A549 (cell line): Measurements from ENCODE around the gene ZNF700.

ENCODE experiments used
- CHD2 ChIP-seq: fragments of 150-350 bp; IDR thresholded peaks from 2 replicates; pipeline ENCODE4 v1.6.1; 2014; ENCODE audit warnings: low read length; ENCODE audit not compliant: partially characterized antibody
- CTCF ChIP-seq: fragments of >200 bp; sonication (Bioruptor Twin); formaldehyde crosslinking; IDR thresholded peaks from 3 replicates; pipeline ENCODE4 v1.5.1; 2016
- FOXS1 ChIP-seq: fragments of 250-450 bp; sonication (Bioruptor Pico); IDR thresholded peaks from 2 replicates; pipeline ENCODE4 v1.5.0; 2020; ENCODE audit warnings: mild to moderate bottlenecking, moderate library complexity
- JUNB ChIP-seq: fragments of >200 bp; sonication (Bioruptor Twin); formaldehyde crosslinking; IDR thresholded peaks from 2 replicates; pipeline ENCODE4 v1.6.1; 2016
- MAZ ChIP-seq: fragments of 150-350 bp; IDR thresholded peaks from 2 replicates; pipeline ENCODE4 v1.6.1; 2014; ENCODE audit warnings: antibody characterized with exemption, low read depth, low read length, borderline replicate concordance
- MYC ChIP-seq: IDR thresholded peaks from 2 replicates; pipeline ENCODE4 v1.6.1; 2012; ENCODE audit warnings: mild to moderate bottlenecking, inconsistent platforms, low read length, improper control_type of control experiment, borderline replicate concordance
- PHF8 ChIP-seq: fragments of 200-600 bp; sonication (generic); IDR thresholded peaks from 2 replicates; pipeline ENCODE4 v1.6.1; 2016; ENCODE audit warnings: low read depth, mild to moderate bottlenecking, antibody characterized with exemption, moderate library complexity, borderline replicate concordance
- POLR2A ChIP-seq: IDR thresholded peaks from 2 replicates; pipeline ENCODE4 v1.6.1; 2012; ENCODE audit warnings: mild to moderate bottlenecking, low read length
- USF2 ChIP-seq: fragments of 450-650 bp; IDR thresholded peaks from 2 replicates; pipeline ENCODE4 v1.6.1; 2014; ENCODE audit warnings: antibody characterized with exemption
- ZNF302 ChIP-seq: fragments of 250-450 bp; sonication (Bioruptor Pico); IDR thresholded peaks from 2 replicates; pipeline ENCODE4 v1.9.0; 2021; ENCODE audit warnings: inconsistent platforms, mild to moderate bottlenecking, moderate library complexity
- TF ChIP-seq, protein P1 (sequence below): fragments of 200-600 bp; sonication (generic); IDR thresholded peaks from 2 replicates; pipeline ENCODE4 v1.6.1; 2016; ENCODE audit warnings: antibody characterized with exemption, mild to moderate bottlenecking, moderate library complexity

- no peak for TF ChIP-seq CTCF
- no peak for TF ChIP-seq CHD2
- no peak for TF ChIP-seq MYC
- TF ChIP-seq POLR2A = no peak
- no peak for TF ChIP-seq USF2
- TF ChIP-seq PHF8 = no peak
- TF ChIP-seq, protein P1, sequence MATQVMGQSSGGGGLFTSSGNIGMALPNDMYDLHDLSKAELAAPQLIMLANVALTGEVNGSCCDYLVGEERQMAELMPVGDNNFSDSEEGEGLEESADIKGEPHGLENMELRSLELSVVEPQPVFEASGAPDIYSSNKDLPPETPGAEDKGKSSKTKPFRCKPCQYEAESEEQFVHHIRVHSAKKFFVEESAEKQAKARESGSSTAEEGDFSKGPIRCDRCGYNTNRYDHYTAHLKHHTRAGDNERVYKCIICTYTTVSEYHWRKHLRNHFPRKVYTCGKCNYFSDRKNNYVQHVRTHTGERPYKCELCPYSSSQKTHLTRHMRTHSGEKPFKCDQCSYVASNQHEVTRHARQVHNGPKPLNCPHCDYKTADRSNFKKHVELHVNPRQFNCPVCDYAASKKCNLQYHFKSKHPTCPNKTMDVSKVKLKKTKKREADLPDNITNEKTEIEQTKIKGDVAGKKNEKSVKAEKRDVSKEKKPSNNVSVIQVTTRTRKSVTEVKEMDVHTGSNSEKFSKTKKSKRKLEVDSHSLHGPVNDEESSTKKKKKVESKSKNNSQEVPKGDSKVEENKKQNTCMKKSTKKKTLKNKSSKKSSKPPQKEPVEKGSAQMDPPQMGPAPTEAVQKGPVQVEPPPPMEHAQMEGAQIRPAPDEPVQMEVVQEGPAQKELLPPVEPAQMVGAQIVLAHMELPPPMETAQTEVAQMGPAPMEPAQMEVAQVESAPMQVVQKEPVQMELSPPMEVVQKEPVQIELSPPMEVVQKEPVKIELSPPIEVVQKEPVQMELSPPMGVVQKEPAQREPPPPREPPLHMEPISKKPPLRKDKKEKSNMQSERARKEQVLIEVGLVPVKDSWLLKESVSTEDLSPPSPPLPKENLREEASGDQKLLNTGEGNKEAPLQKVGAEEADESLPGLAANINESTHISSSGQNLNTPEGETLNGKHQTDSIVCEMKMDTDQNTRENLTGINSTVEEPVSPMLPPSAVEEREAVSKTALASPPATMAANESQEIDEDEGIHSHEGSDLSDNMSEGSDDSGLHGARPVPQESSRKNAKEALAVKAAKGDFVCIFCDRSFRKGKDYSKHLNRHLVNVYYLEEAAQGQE = no peak
- no peak for TF ChIP-seq FOXS1 (CRISPR knock-in tag)
- TF ChIP-seq ZNF302 (CRISPR knock-in tag) = no peak
- no peak for TF ChIP-seq JUNB
- TF ChIP-seq MAZ = no peak
Measured at GRCh38 chr19:11970174-11970573, 45.3 kb downstream of the ZNF700 start.
